GM19438 (cell line): Measurements from ENCODE around the gene FTHL17.

ENCODE experiments used
- ATAC-seq: cut with Tn5 transposase; IDR thresholded peaks from one replicate; pipeline ENCODE4 v1.9.1; 2021; ENCODE audit warnings: low read depth; ENCODE audit not compliant: unreplicated experiment

FTHL17 gene

DNA sequence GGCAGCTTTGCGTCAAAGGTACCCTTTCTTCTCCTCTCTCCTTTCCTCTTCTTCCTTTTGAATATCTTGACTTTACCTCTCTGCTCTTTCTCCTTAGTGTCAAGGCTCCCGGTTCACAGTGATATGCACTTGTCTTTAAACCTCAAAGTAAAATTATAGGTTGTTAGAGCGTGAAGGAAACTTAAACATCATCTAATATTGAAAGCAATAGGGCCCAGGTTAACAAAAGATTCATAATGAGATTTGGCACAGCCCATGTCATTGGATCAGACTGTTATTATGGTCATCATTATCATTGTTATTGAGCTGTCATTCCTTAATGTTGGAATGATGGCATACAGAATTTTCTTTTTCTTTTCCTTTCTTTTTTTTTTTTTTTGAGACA, 32.5 kb downstream of the FTHL17 start:
- no peak for ATAC-seq

DNA sequence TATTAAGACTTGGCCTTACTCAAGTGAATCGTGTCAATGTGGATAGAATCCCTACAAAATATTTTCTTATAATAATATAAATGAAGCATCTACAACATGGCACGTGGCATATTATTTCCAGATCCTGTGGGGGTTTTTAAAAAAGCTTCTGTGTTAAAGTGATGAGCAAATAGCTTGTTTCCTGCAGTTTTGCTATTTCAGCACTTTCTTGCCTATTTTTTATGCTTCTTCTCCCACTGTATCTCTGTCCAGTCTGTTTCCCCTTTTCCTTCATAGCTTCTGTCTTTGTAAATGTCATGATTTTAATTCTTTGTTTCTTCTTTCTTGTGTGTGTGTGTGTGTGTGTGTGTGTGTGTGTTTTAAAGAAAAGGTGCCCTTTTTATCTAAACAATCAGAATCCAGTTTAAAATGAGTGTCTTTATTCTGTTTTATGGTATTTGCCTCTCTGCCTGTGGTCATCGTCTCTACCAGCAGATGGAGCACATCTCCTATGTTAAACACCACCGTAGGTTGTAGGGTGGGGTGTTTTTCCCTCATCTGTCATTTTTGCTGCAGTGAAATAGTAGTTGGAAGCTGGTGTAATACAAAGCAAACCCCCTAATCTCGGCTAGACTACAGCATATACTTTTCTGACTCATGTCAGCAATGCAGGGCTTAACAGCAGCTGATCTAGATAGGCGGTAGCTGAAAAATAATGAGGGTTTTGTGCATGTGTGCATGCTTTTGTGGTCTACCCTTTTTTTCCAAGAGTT, 33.1 kb downstream of the FTHL17 start:
- ATAC-seq = peak; percentile 76

DNA sequence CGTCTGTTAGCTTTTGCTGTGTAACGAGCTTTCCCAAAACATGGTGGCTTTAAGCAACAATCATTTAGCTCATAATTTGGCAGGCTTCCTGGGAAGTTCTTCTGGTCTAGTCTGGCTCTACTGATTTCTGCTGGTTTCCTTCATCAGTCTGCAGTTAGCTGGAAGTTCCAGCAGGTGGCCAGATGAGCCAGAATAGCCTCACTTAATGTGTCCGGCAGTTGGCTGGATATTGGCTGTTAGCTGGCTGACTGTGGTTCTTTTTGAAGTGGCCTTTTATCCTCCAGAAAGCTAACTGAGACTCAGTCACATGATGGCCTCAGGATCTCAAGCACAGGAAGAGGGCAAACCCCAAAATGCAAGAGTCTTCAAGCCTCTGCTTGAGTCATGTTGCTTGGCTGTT, 34.9 kb downstream of the FTHL17 start:
- ATAC-seq = no peak

DNA sequence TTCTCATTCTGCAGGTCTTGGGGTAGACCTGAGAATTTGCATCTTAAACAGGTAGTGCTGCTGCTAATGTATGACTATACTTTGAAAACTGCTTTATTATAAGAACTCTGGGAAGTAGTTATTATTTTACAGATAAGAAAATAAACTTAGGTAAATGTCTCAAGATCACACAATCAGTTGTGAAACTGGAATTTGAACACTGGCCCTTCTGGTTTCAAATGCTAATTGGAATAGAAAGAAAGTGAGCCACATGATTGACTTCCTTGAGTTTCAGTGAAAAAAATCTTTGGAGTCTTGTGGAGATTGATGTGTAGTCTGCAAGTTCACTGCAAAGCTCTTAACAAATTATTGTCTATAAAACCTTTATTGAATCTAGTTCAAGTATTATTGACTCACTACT, 44.5 kb downstream of the FTHL17 start:
- ATAC-seq = no peak

DNA sequence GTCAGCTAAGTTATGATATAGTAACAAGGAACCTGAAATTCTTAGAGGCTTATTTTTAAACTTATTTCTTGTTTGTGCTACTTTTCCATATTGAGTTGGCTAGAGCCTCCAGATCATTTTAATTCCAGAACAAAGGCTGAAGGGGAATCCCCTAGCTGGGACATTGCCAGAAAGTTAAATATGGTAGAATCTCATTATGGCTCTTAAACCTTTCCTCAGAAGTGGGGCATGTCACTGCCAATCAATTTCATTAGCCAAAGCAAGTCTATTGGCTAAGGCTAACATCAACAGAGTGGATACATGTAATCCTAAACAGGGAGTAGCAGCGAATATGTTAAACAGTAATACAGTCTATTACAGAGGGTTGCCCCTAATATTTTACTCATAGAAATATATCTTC, 47.0 kb downstream of the FTHL17 start:
- no peak for ATAC-seq

DNA sequence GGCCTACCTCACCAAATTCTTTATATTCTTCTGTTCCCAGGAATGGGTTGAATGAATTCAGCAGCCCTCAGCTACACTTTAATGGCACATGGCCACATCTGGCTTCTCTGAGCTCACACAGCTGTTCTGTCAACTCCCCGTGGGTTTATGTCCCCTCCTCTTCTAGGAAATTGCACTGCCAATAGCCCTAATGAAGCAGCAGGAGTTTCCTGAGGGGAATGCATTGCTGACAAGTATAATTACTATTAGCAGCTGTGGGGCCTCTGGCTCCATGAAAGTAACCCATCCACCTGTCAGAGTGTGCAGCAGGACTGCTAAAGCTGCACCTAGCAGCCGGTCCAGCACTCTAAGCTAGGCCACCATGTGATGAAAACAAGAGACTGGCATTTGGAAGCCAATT, 50.3 kb downstream of the FTHL17 start:
- ATAC-seq = no peak
